Thymus (tissue), 11 donors: ENCODE results near the gene AKR1C4. TPM values are rescaled to one million over a fixed set of nuclear protein-coding genes. Genes with fewer than 3 reads are reported as not detected.
"Not testable (repeated sequence)": the region's sequence is repeated elsewhere in the genome, so short reads cannot be mapped to it uniquely, and the experiment has no call there.

ENCODE experiments used
- DNase-seq, 9 donors: peaks; one replicate each; pipeline ENCODE4 v3.0.0-alpha.2; 2013; ENCODE audit warnings: low spot score in 9 of 9, low read depth in 6 of 9, missing footprints in 1 of 9
- H3K27ac ChIP-seq, 2 donors: one replicate each; pipeline ENCODE4 v1.5.1; 2013; ENCODE audit warnings: control low read depth in 1 of 2, low read depth in 1 of 2, low read length in 1 of 2, mild to moderate bottlenecking in 1 of 2, moderate library complexity in 1 of 2
- H3K27me3 ChIP-seq, 2 donors: one replicate each; pipeline ENCODE4 v1.5.1; 2013; ENCODE audit warnings: low read length in 1 of 2; ENCODE audit not compliant: control insufficient read depth in 2 of 2, insufficient read depth in 1 of 2
- H3K36me3 ChIP-seq, 2 donors: one replicate each; pipeline ENCODE4 v1.5.1; 2013; ENCODE audit warnings: low read length in 1 of 2, mild to moderate bottlenecking in 1 of 2, moderate library complexity in 1 of 2; ENCODE audit not compliant: control insufficient read depth in 2 of 2, insufficient read depth in 2 of 2
- H3K4me1 ChIP-seq, 2 donors: one replicate each; pipeline ENCODE4 v1.5.1; 2013; ENCODE audit warnings: low read length in 2 of 2; ENCODE audit not compliant: control insufficient read depth in 2 of 2, insufficient read depth in 2 of 2
- H3K4me3 ChIP-seq, 2 donors: one replicate each; pipeline ENCODE4 v1.5.1; 2013; ENCODE audit warnings: low read length in 2 of 2, control low read depth in 1 of 2, mild to moderate bottlenecking in 1 of 2
- H3K9me3 ChIP-seq, 2 donors: one replicate each; pipeline ENCODE4 v1.5.1; 2013; ENCODE audit warnings: low read length in 1 of 2, mild to moderate bottlenecking in 1 of 2; ENCODE audit not compliant: control insufficient read depth in 2 of 2, insufficient read depth in 1 of 2
- WGBS: extraction: QIAGEN DNeasy Blood & Tissue Kit; methylation state at CpG from one replicate; pipeline ENCODE4 v1.1.7; 2013; 5-methylcytosine and 5-hydroxymethylcytosine counted together
- polyA plus RNA-seq: library from polyadenylated mRNA; stranded (reverse); fragments of 200-250 nt; gene quantifications from one replicate; pipeline ENCODE4 v1.2.3, GENCODE V29; 2013
- total RNA-seq: library from RNA; stranded (reverse); fragments of 120-200 nt; gene quantifications from one replicate; pipeline ENCODE4 v1.2.4, GENCODE V29; 2013
- donor health status: healthy.

Gene AKR1C4
- total and polyA plus RNA-seq, 2 donors, result 0.02 TPM; not detected in 1

DNA sequence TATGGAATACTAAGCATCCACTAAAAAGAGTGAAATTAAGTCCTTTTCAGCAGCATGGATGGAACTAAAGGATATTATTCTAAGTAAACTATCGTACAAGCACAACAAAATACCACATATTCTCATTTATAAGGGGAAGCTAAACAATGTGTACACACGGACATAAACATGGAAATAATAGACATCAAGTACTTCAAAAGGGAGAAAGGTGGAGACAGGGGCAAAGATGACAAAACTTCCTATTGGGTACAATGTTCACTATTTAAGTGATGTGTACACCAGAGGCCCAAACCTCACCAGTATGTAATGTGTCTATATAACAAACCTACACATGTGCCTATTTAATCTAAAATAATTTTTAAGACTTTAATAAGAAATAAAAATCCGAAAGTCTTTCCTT, 2.2 kb upstream of the AKR1C4 start:
- no peaks in the 10 kb centered on the region for H3K36me3 ChIP-seq
- no peaks in the 10 kb centered on the region for H3K9me3 ChIP-seq
- H3K27me3 ChIP-seq, result no peaks in the 10 kb centered on the region

DNA sequence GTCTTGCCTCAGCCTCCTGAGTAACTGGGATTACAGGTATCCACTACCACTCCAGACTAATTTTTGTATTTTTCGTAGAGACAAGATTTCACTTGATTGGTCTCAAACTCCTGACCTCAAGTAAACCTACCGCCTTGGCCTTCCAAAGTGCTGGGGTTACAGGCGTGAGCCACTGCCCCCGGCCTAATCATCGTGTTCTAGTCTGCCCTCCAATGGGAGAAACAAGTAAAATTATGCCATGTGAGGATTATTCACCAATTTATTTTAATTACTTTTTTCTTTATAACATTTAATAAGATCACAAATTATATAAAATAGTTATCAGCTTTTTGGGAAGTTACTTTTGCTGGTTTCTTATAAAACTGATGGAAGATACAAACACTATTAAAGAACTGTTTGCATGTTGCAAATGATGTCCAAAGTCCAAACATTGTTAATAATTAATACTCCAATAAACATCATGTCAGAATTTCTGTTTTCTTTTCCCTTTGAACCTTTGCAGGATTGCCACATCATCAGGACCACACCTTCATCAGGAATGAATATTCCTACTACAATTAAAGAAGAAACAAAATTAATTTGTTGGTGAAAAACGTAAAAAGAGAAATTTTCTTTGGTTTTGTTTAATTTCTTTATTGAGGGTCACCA, 786 bp upstream of the AKR1C4 start:
- Histone ChIP-seq H3K27ac (no peak overlapping the region), H3K9me3 (no peaks in the 10 kb centered on the region), H3K27me3 (no peaks in the 10 kb centered on the region), H3K36me3 (no peaks in the 10 kb centered on the region), H3K4me1 (no peaks in the 10 kb centered on the region), H3K4me3 (no peak overlapping the region)
- no peak for DNase-seq
- WGBS, result 90% methylated on average over 6 of the region's 6 CpGs

More for the DNA sequence above, 2.2 kb upstream of the AKR1C4 start:
- WGBS, result 97% methylated on average over 3 of the region's 3 CpGs
- Histone ChIP-seq H3K4me3 (no peak overlapping the region), H3K4me1 (no peaks in the 10 kb centered on the region), H3K27ac (no peak overlapping the region)
- DNase-seq, result no peak

DNA sequence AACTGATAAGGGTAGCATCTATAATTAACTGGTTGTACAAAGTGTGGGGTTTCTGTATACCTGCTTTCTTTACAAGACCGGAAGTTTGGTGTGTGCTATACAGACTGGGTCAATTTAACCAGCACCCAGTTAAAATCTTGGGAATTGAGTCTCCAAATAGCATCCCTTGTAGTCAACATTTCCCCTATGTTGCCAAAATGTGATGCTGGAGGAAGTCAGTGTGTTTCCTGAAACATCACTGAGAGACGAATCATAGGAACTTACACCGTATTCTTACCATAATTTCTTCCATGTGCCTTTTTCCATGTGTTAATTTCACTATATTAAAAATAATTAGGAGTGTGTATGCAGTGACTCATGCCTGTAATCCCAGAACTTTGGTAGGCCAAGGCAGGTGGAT, 1.7 kb downstream of the AKR1C4 start:
- no peaks in the 10 kb centered on the region for H3K27me3 ChIP-seq
- no peaks in the 10 kb centered on the region for H3K36me3 ChIP-seq
- H3K27ac ChIP-seq, result no peak overlapping the region
- H3K4me3 ChIP-seq, result no peak overlapping the region
- no peaks in the 10 kb centered on the region for H3K9me3 ChIP-seq
- no peaks in the 10 kb centered on the region for H3K4me1 ChIP-seq
- DNase-seq, result no peak
- 96% methylated on average over 3 of the region's 3 CpGs for WGBS

DNA sequence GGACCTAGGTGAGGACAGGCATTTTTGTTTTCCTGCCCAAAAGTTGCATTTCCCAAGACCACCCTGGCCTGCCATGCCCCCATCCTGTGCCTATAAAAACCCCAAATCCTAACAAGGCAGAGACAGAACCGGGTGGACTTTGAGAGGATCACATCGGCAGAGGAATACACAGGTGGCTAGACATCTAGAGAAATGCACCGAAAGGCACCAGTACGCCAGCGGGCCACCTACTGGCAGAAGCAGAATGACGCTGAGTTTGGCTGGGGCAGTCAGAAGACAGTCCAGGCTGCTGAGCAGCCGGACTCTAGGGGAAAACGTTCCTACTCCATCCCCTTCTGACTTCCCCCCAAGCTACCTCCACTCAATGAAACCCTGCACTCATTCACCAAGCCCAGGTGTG, 2.8 kb downstream of the AKR1C4 start:
- Histone ChIP-seq H3K9me3 (no peaks in the 10 kb centered on the region), H3K4me1 (no peaks in the 10 kb centered on the region), H3K36me3 (no peaks in the 10 kb centered on the region), H3K27me3 (no peaks in the 10 kb centered on the region), H3K4me3 (no peak overlapping the region), H3K27ac (no peak overlapping the region)
- DNase-seq, result no peak
- 96% methylated on average over 8 of the region's 8 CpGs for WGBS

DNA sequence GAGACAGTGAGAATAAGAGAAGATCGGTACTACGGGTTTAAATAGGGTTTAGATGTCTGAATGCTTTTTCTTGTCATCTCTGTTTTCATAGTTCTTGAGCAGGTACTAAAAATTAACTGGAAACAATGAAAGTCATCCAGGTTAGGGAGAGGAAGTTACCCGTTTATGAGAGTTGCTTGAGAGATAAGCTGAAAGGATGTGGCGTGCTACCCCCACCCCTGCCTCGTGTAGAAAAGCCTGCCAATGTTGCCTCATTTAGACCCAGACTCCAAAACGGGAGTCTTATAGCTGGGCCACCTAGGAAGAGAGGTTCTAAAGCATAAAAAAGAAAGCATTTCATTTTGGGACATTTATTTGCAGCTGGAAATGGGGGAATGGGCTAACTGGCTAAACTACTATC, 10.2 kb downstream of the AKR1C4 start:
- H3K4me3 ChIP-seq, result no peak overlapping the region
- no peaks in the 10 kb centered on the region for H3K4me1 ChIP-seq
- H3K9me3 ChIP-seq, result no peaks in the 10 kb centered on the region
- H3K27me3 ChIP-seq, result no peaks in the 10 kb centered on the region
- no peak overlapping the region for H3K27ac ChIP-seq
- WGBS, result 36% methylated on average over 6 of the region's 6 CpGs
- DNase-seq, result peak in 4 of 9 donors; percentile 4 to 43 (median 8)
- no peaks in the 10 kb centered on the region for H3K36me3 ChIP-seq

DNA sequence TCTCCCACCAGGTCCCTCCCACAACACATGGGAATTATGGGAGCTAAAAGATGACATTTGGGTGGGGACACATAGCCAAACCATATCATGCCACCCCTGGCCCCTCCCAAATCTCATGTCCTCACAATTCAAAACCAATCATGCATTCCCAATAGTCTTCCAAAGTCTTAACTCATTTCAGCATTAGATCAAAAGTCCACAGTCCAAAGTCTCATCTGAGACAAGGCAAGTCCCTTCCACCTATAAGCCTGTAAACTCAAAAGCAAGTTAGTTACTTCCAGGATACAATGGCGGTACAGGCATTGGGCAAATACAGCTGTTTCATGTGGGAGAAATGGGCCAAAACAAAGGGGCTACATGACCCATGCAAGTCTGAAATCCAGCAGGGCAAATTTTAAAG, 13.1 kb downstream of the AKR1C4 start:
- not testable (repeated sequence) for H3K27ac ChIP-seq, H3K4me3 ChIP-seq, H3K36me3 ChIP-seq, H3K27me3 ChIP-seq, DNase-seq, H3K4me1 ChIP-seq, H3K9me3 ChIP-seq
- 100% methylated on average over 1 of the region's 1 CpG for WGBS

DNA sequence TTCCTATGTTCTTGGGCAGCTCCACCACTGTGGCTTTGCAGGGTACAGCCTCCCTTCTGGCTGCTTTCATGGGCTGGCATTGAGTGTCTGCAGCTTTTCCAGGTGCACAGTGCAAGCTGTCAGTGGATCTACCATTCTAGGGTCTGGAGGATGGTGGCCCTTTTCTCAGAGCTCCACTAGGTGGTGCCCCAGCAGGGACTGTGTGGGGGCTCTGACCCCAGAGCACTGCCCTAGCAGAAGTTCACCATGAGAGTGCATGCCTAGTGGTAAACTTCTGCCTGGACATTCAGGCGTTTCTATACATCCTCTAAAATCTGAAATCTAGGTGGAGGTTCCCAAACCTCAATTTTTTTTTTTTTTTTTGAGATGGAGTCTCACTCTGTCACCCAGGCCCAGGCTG, 13.6 kb downstream of the AKR1C4 start:
- DNase-seq, result peak in 1 of 9 donors; percentile 5
- WGBS, result 96% methylated on average over 1 of the region's 1 CpG
- H3K27ac ChIP-seq, H3K4me1 ChIP-seq, H3K4me3 ChIP-seq, H3K36me3 ChIP-seq, H3K27me3 ChIP-seq, H3K9me3 ChIP-seq: not testable (repeated sequence)

DNA sequence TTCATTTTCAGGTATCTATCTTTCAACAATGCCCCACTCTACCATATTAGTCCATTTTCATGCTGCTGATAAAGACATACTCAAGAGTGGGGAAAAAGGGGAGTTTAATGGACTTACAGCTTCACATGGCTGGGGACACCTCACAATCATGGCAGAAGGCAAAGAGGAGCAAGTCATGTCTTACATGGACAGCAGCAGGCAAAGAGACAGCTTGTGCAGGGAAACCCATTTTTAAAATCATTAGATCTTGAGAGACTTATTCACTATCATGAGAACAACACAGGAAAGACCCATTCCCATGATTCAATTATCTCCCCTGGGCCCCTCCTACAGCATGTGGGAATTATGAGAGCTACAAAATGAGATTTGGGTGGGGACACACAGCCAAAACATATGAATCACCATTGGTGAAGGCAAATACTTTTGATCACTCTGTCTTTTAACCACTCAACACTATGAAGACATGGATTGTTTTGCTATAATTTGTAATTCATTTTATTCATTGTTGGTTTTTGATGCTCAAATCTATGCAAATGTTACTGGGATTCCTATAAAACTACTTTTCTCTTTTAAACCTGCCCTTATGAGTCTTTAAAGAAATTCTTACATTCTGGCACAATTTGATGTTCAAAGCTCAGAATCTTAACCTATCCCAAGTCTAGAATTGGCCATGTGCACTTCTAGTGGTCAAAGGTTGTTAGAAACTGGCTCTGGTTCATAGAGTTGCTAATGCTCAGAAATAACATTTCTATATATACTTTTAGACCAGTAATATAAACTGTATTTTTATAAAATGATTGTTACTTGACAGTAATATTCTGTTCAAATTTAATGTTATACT, 15.3 kb downstream of the AKR1C4 start:
- Histone ChIP-seq H3K9me3 (no peaks in the 10 kb centered on the region), H3K4me1 (no peaks in the 10 kb centered on the region), H3K27ac (no peak overlapping the region), H3K4me3 (no peak overlapping the region), H3K36me3 (no peaks in the 10 kb centered on the region), H3K27me3 (no peaks in the 10 kb centered on the region)
- DNase-seq, result no peak

DNA sequence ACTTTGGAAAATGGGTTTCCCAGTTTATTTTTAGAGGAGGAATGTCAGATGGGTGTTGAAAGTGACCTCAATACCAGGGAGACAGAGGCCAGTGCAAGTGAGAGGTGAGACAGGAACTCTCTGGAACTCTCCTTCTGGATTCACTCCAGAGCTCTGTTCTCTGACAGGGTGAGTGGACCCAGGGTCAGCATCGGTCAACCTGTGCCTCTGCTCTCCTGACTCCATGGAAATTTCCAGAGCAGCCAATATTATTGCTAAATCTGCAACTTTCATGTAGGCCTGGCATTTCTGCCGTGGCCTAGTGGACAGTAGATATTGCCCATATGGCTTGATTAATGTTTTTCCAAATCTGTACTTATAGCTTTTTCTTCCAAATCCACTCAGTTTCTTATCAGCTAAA, 20.2 kb downstream of the AKR1C4 start:
- no peak overlapping the region for H3K27ac ChIP-seq
- 47% methylated on average over 2 of the region's 2 CpGs for WGBS
- no peak overlapping the region for H3K4me3 ChIP-seq
- H3K36me3 ChIP-seq, result no peaks in the 10 kb centered on the region
- no peaks in the 10 kb centered on the region for H3K9me3 ChIP-seq
- H3K27me3 ChIP-seq, result no peaks in the 10 kb centered on the region
- no peaks in the 10 kb centered on the region for H3K4me1 ChIP-seq
- no peak for DNase-seq
